Upper lobe of right lung (tissue), 1 donor: ENCODE measurements around the gene ITPRID1. TPM values are rescaled to one million over a fixed set of nuclear protein-coding genes. Genes with fewer than 3 reads are reported as not detected.

Experiments
- ATAC-seq: fragments of 200-7000 bp; cut with Tn5 transposase; one replicate; pipeline ENCODE4 v1.9.1; 2020; ENCODE audit warnings: mild to moderate bottlenecking, moderate library complexity
- DNase-seq: peaks from one replicate; pipeline ENCODE4 v3.0.0-alpha.2; 2020
- H3K27ac ChIP-seq: fragments of 200-600 bp; one replicate; pipeline ENCODE4 v1.8.0; 2022
- H3K27me3 ChIP-seq: fragments of 200-600 bp; one replicate; pipeline ENCODE4 v1.8.0; 2022; ENCODE audit warnings: mild to moderate bottlenecking
- H3K36me3 ChIP-seq: fragments of 200-600 bp; one replicate; pipeline ENCODE4 v1.8.0; 2022
- H3K4me1 ChIP-seq: fragments of 200-600 bp; one replicate; pipeline ENCODE4 v1.8.0; 2022
- H3K4me3 ChIP-seq: fragments of 200-600 bp; one replicate; pipeline ENCODE4 v1.8.0; 2022; ENCODE audit warnings: mild to moderate bottlenecking
- H3K9me3 ChIP-seq: fragments of 200-600 bp; one replicate; pipeline ENCODE4 v1.8.0; 2022
- CTCF ChIP-seq: fragments of 200-600 bp; IDR thresholded peaks from one replicate; pipeline ENCODE4 v1.8.0; 2022; ENCODE audit warnings: antibody characterized with exemption
- intact Hi-C: fragments of 100-400 bp; cut with DNase I; formaldehyde crosslinking; loops from one replicate; pipeline ENCODE4 v1.11.0; 2022
- total RNA-seq: library from RNA; stranded (reverse); fragmentation: NEBNext Ultra II Directional; extraction: Animal tissue kit (Norgen Biotek cat#: 25700); gene quantifications from one replicate; pipeline ENCODE4 v1.2.1, GENCODE V29; 2021
- donor health status: DM: no; HTN: yes; CAD: no; lungs with severe emphysema.

The ITPRID1 gene
- total RNA-seq, 1 donor from 2014 or later: not detected

- peak; percentile 68 for TF ChIP-seq CTCF
- H3K9me3 ChIP-seq: no peaks in the 10 kb centered on the region
- ATAC-seq (peak; percentile 90), DNase-seq (no peak)
- no peaks in the 10 kb centered on the region for H3K27me3 ChIP-seq
- no peaks in the 10 kb centered on the region for H3K36me3 ChIP-seq
- no peak overlapping the region for H3K27ac ChIP-seq
- intact Hi-C loops: no loop called here
- no peak overlapping the region for H3K4me3 ChIP-seq
- H3K4me1 ChIP-seq: no peaks in the 10 kb centered on the region
Observed at GRCh38 chr7:31633894-31634494, 120.1 kb downstream of the ITPRID1 start.

- Histone ChIP-seq H3K36me3 (no peaks in the 10 kb centered on the region), H3K9me3 (no peaks in the 10 kb centered on the region), H3K4me1 (no peaks in the 10 kb centered on the region), H3K27me3 (no peaks in the 10 kb centered on the region), H3K4me3 (no peak overlapping the region), H3K27ac (no peak overlapping the region)
- intact Hi-C loops: no loop called here
- DNase-seq (no peak), ATAC-seq (peak; percentile 64)
- no peak for TF ChIP-seq CTCF
Observed at GRCh38 chr7:31640381-31640780, 126.5 kb downstream of the ITPRID1 start.

GRCh38 chr7:31642681-31643115 is 128.8 kb downstream of the ITPRID1 start:
- H3K4me1 ChIP-seq: no peaks in the 10 kb centered on the region
- no peaks in the 10 kb centered on the region for H3K36me3 ChIP-seq
- DNase-seq: no peak
- H3K27ac ChIP-seq: no peak overlapping the region
- TF ChIP-seq CTCF: no peak
- intact Hi-C loops: no loop called here
- no peak for ATAC-seq
- H3K27me3 ChIP-seq: no peaks in the 10 kb centered on the region
- no peak overlapping the region for H3K4me3 ChIP-seq
- no peaks in the 10 kb centered on the region for H3K9me3 ChIP-seq

GRCh38 chr7:31646942-31647341 is 133.1 kb downstream of the ITPRID1 start:
- ATAC-seq (no peak), DNase-seq (no peak)
- H3K27me3 ChIP-seq: no peaks in the 10 kb centered on the region
- no peak for TF ChIP-seq CTCF
- H3K36me3 ChIP-seq: no peaks in the 10 kb centered on the region
- no peaks in the 10 kb centered on the region for H3K9me3 ChIP-seq
- intact Hi-C loops: no loop called here
- no peak overlapping the region for H3K27ac ChIP-seq
- H3K4me1 ChIP-seq: no peaks in the 10 kb centered on the region
- no peak overlapping the region for H3K4me3 ChIP-seq

- intact Hi-C loops: no loop called here
- H3K9me3 ChIP-seq: no peaks in the 10 kb centered on the region
- H3K36me3 ChIP-seq: no peaks in the 10 kb centered on the region
- H3K27me3 ChIP-seq: no peaks in the 10 kb centered on the region
- DNase-seq: no peak
- H3K4me1 ChIP-seq: no peaks in the 10 kb centered on the region
- no peak overlapping the region for H3K27ac ChIP-seq
- H3K4me3 ChIP-seq: no peak overlapping the region
- TF ChIP-seq CTCF: no peak
- ATAC-seq: no peak
Observed at GRCh38 chr7:31647511-31647910, 133.6 kb downstream of the ITPRID1 start.

DNA sequence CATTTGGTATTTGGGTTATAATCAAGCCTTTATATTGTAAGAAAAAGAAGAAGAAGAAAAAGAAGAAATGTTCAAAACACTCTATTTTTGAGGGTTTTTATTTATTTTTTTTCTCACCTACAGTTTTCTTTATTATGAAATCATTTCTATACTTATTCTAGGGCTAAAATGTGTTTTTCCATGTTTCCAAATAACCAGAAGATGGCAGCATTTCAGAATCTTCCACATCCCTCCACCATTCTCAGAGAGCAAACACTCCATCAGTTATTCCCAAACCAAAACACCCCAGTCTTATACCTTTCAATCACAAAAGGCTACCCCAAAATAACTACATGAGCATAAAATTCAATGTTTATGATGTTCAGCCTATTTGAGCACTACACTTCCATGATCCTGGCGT is 134.4 kb downstream of the ITPRID1 start:
- Histone ChIP-seq H3K27ac (no peak overlapping the region), H3K27me3 (no peaks in the 10 kb centered on the region), H3K4me3 (no peak overlapping the region), H3K36me3 (no peaks in the 10 kb centered on the region), H3K9me3 (no peaks in the 10 kb centered on the region), H3K4me1 (no peaks in the 10 kb centered on the region)
- DNase-seq: no peak
- ATAC-seq: no peak
- intact Hi-C loops: no loop called here
- TF ChIP-seq CTCF: peak; percentile 32
